GM06990 (cell line): ENCODE results near the gene FES.
"Not testable (repeated sequence)": the region's sequence is repeated elsewhere in the genome, so short reads cannot be mapped to it uniquely, and the experiment has no call there.

ENCODE experiments used
- DNase-seq: peaks from one replicate; pipeline ENCODE4 v3.0.0-alpha.2; 2011; ENCODE audit not compliant: insufficient read length; ENCODE audit errors: extremely low read depth
- H3K27me3 ChIP-seq: replicated peaks from 2 replicates; pipeline ENCODE4 v1.6.0; 2011; ENCODE audit warnings: low read length; ENCODE audit not compliant: control insufficient read depth, insufficient read depth
- H3K36me3 ChIP-seq: 2 replicates; pipeline ENCODE4 v1.5.1; 2011; ENCODE audit warnings: low read length; ENCODE audit not compliant: control insufficient read depth, insufficient read depth
- H3K4me3 ChIP-seq: replicated peaks from 2 replicates; pipeline ENCODE4 v1.5.1; 2011; ENCODE audit warnings: low read depth, mild to moderate bottlenecking, control low read depth, low read length
- CTCF ChIP-seq: IDR thresholded peaks from 2 replicates; pipeline ENCODE4 v1.5.1; 2011; ENCODE audit warnings: low read length, control low read depth, mild to moderate bottlenecking, inconsistent platforms; ENCODE audit not compliant: insufficient read depth, poor library complexity, severe bottlenecking

FES gene

DNA sequence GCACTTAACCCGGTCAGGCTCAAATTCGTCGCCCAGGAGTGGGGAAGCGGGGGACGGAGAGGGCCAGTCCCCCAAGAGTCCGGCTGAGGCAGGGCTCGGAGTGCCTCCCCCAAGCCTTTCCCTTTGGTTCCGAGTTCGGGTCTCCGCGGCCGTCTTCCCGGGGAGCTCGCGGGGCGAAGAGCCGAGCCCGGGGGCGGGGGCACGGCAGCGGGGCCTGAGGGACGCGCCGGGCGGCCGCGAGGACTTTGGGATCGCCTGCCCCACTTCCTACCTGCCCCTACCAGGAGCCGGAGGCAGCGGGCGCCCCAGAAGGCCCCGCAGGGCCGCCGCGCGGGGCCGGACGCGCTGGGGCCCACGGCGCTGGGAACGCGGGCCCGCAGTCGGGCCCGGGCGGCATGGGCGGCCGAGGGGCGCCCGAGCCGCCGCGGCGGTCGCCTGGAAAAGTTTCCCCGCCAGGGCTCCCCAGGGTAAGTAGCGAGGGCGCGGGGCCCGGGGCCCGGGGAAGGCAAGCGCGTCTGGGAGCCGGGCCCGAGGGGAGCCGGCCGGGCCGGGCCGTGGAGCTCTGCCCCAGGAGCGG lies 13.1 kb upstream of the FES start:
- Histone ChIP-seq H3K36me3 (peaks cover 2% of the 10 kb centered on the region), H3K4me3 (peak overlapping the region; percentile 71), H3K27me3 (no peaks in the 10 kb centered on the region)
- TF ChIP-seq CTCF, result no peak
- peak; percentile 56 for DNase-seq

DNA sequence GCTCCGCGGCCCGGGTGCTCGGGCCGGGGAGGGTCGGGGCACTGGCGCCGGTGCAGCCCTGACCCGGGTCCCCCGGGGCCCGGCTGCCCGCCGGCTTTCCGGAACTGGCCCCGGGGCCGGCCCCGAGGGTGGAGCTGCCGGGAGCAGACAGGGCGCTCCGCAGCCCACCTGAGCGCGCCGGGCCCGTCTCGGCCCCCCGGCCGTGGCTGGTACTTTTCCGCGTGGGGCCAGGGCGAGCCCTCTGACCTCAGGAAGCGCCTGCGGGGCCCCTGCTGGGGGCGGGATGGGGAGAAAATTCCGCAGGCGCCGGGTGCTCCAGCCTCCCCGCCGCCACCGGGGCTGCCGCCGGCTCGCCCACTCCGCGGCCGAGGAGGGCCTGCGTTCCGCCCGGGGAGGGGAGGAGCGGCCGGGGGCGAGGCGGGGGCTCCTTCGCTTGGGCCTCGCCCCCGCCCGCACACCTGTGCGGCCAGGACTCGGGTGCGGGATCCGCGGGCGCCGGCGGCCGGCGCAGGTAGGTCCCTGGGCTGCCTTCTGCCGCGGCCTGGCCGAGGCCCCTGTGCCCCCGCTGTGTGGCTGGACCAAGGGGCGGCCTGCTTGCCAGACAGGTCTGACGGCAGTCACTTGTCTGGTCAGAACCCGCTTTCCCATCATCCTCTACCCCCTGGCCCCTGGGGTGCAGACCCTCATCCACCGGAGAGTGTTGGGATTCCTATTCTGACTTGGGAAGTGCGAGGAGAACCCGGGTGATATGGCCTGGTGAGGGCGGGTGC lies 12.4 kb upstream of the FES start:
- peaks cover 8% of the 10 kb centered on the region for H3K36me3 ChIP-seq
- DNase-seq, result no peak
- peak overlapping the region; percentile 71 for H3K4me3 ChIP-seq
- H3K27me3 ChIP-seq, result no peaks in the 10 kb centered on the region
- no peak for TF ChIP-seq CTCF

- H3K4me3 ChIP-seq, result peak overlapping the region; percentile 71
- H3K27me3 ChIP-seq, result no peaks in the 10 kb centered on the region
- H3K36me3 ChIP-seq, result peaks cover 13% of the 10 kb centered on the region
- no peak for TF ChIP-seq CTCF
- DNase-seq, result no peak
Measured at GRCh38 chr15:90872486-90873184, 11.7 kb upstream of the FES start.

DNA sequence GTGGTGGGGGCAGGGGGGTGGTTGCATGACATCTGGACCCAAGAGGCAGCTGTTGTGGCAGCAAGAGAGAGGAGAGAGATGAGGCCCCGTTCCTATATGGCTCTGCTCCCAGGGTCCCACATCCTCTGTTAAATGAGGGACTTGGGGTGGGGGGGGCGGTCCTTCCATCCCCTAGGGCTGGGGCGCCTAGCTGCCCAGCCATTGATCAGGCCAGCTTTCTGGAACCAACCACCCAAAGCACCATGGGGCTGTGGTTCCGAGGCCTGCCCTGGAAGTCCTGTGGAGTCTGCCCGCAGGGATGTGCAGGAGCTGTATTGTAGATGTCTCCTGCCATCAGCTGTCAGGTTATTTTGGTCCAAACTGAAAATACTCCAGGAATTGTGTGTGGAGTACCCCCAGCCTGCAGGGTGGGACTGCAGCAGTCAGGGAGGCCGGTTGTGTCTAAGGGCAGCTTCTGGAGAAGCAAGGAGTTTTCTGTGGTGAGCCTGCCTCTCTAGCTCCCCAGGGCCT lies 10.8 kb upstream of the FES start:
- TF ChIP-seq CTCF, result no peak
- peak overlapping the region; percentile 71 for H3K4me3 ChIP-seq
- no peak for DNase-seq
- peaks cover 17% of the 10 kb centered on the region for H3K36me3 ChIP-seq
- no peaks in the 10 kb centered on the region for H3K27me3 ChIP-seq

GRCh38 chr15:90873998-90874605 lies 10.2 kb upstream of the FES start:
- no peak for DNase-seq
- peaks cover 20% of the 10 kb centered on the region for H3K36me3 ChIP-seq
- H3K27me3 ChIP-seq, result no peaks in the 10 kb centered on the region
- no peak for TF ChIP-seq CTCF
- no peak overlapping the region for H3K4me3 ChIP-seq

- H3K4me3 ChIP-seq, DNase-seq, H3K27me3 ChIP-seq: not testable (repeated sequence)
- peaks cover 26% of the 10 kb centered on the region for H3K36me3 ChIP-seq
Measured at GRCh38 chr15:90874986-90875385, 9.3 kb upstream of the FES start.
